ENCODE results near the gene SLAIN1. TPM values are rescaled to one million over a fixed set of nuclear protein-coding genes. Genes with fewer than 3 reads are reported as not detected.

Gene SLAIN1
- total RNA-seq, 1 donor from 2014 or later, result 34.2 TPM

GRCh38 chr13:77749344-77749880 is 51.9 kb downstream of the SLAIN1 start:
- intact Hi-C loops (cut with micrococcal nuclease), result no loop called here

- intact Hi-C loops (cut with micrococcal nuclease), result loop anchor here (1.0 to 5.0 kb wide), 4 partner anchors 54 to 423 kb away; partner anchors contain the start of gene SLAIN1
Observed at GRCh38 chr13:77751513-77752456, 54.3 kb downstream of the SLAIN1 start.

GRCh38 chr13:77752512-77753069 is 55.1 kb downstream of the SLAIN1 start:
- intact Hi-C loops (cut with micrococcal nuclease), result loop anchor here (5.0 kb wide), 1 partner anchor 260 kb away; no protein-coding TSS in a partner anchor

- intact Hi-C loops (cut with micrococcal nuclease), result no loop called here
Observed at GRCh38 chr13:77760893-77761292, 63.4 kb downstream of the SLAIN1 start.

- intact Hi-C loops (cut with micrococcal nuclease), result no loop called here
Observed at GRCh38 chr13:77767413-77767812, 69.9 kb downstream of the SLAIN1 start.

GRCh38 chr13:77774181-77774580 is 76.7 kb downstream of the SLAIN1 start:
- intact Hi-C loops (cut with micrococcal nuclease), result no loop called here

GRCh38 chr13:77776704-77777103 is 79.2 kb downstream of the SLAIN1 start:
- intact Hi-C loops (cut with micrococcal nuclease), result no loop called here

GRCh38 chr13:77779552-77780272 is 82.2 kb downstream of the SLAIN1 start:
- intact Hi-C loops (cut with micrococcal nuclease), result loop anchor here (1.0 to 10.0 kb wide), 3 partner anchors 31 to 1195 kb away; no protein-coding TSS in a partner anchor

GRCh38 chr13:77781808-77782207 is 84.3 kb downstream of the SLAIN1 start:
- intact Hi-C loops (cut with micrococcal nuclease), result loop anchor here (10.0 kb wide), 1 partner anchor 1193 kb away; no protein-coding TSS in a partner anchor

- intact Hi-C loops (cut with micrococcal nuclease), result loop anchor here (10.0 kb wide), 1 partner anchor 1190 kb away; no protein-coding TSS in a partner anchor
Observed at GRCh38 chr13:77784515-77784914, 87.0 kb downstream of the SLAIN1 start.

- intact Hi-C loops (cut with micrococcal nuclease), result loop anchor here (10.0 kb wide), 1 partner anchor 1188 kb away; no protein-coding TSS in a partner anchor
Observed at GRCh38 chr13:77786695-77787287, 89.3 kb downstream of the SLAIN1 start.

- intact Hi-C loops (cut with micrococcal nuclease), result loop anchor here (10.0 kb wide), 1 partner anchor 1185 kb away; no protein-coding TSS in a partner anchor
Observed at GRCh38 chr13:77789376-77789775, 91.9 kb downstream of the SLAIN1 start.

- intact Hi-C loops (cut with micrococcal nuclease), result no loop called here
Observed at GRCh38 chr13:77800219-77800618, 102.7 kb downstream of the SLAIN1 start.

- intact Hi-C loops (cut with micrococcal nuclease), result no loop called here
Observed at GRCh38 chr13:77806518-77806917, 109.0 kb downstream of the SLAIN1 start.

GRCh38 chr13:77807431-77808135 is 110.1 kb downstream of the SLAIN1 start:
- intact Hi-C loops (cut with micrococcal nuclease), result no loop called here

GRCh38 chr13:77810430-77810829 is 112.9 kb downstream of the SLAIN1 start:
- intact Hi-C loops (cut with micrococcal nuclease), result loop anchor here (1.0 kb wide), 1 partner anchor 30 kb away; no protein-coding TSS in a partner anchor

GRCh38 chr13:77810878-77811277 is 113.4 kb downstream of the SLAIN1 start:
- intact Hi-C loops (cut with micrococcal nuclease), result loop anchor here (1.0 kb wide), 1 partner anchor 31 kb away; no protein-coding TSS in a partner anchor

- intact Hi-C loops (cut with micrococcal nuclease), result no loop called here
Observed at GRCh38 chr13:77811381-77811780, 113.9 kb downstream of the SLAIN1 start.

GRCh38 chr13:77811981-77812380 is 114.5 kb downstream of the SLAIN1 start:
- intact Hi-C loops (cut with micrococcal nuclease), result no loop called here
